H1 (cell line): ENCODE measurements around the gene CENPX. TPM values are rescaled to one million over a fixed set of nuclear protein-coding genes. Genes with fewer than 3 reads are reported as not detected.

Source experiments
- CTCF ChIA-PET: fragments of 300-600 bp; sonication (Branson Sonifier 250); formaldehyde crosslinking; loops from one replicate; lab custom pipeline; 2021; ENCODE audit not compliant: partially characterized antibody; lab: Charles Lee
- POLR2A ChIA-PET: fragments of 300-600 bp; sonication (Branson Sonifier 250); formaldehyde crosslinking; loops from one replicate; lab custom pipeline; 2021; ENCODE audit warnings: inconsistent platforms; ENCODE audit not compliant: partially characterized antibody; lab: Charles Lee
- DNase-seq, 2 experiments: peaks; one replicate each; pipeline versions ENCODE4 v3.0.0 to v3.0.0-alpha.2; 2010 to 2022; ENCODE audit warnings: low spot score in 2 of 2, low read depth in 1 of 2, mixed read lengths in 1 of 2
- FAIRE-seq: peaks from 2 replicates; lab custom pipeline; 2011; peaks lifted over from hg19 to GRCh38; lab: Jason Lieb, UNC
- H2AFZ ChIP-seq: 2 replicates; pipeline ENCODE4 v1.8.1; 2012; ENCODE audit warnings: low read length, inconsistent platforms
- H2AK5ac ChIP-seq: 2 replicates; pipeline ENCODE4 v1.6.1; 2013; ENCODE audit warnings: low read depth, low read length
- H2BK120ac ChIP-seq: replicated peaks from 2 replicates; pipeline ENCODE3; 2013; ENCODE audit warnings: low read depth, low read length, inconsistent platforms
- H2BK12ac ChIP-seq: 2 replicates; pipeline ENCODE4 v1.6.1; 2013; ENCODE audit warnings: low read depth, low read length
- H2BK15ac ChIP-seq: 2 replicates; pipeline ENCODE4 v1.6.1; 2013; ENCODE audit warnings: low read length
- H2BK20ac ChIP-seq: 2 replicates; pipeline ENCODE4 v1.6.1; 2013; ENCODE audit warnings: low read length
- H2BK5ac ChIP-seq: 2 replicates; pipeline ENCODE4 v1.6.1; 2013; ENCODE audit warnings: low read depth, low read length
- H3K14ac ChIP-seq: 2 replicates; pipeline ENCODE4 v1.6.1; 2013; ENCODE audit warnings: inconsistent platforms; ENCODE audit not compliant: insufficient read length
- H3K18ac ChIP-seq: 2 replicates; pipeline ENCODE4 v1.6.1; 2013; ENCODE audit warnings: low read length; ENCODE audit errors: extremely low read depth
- H3K23ac ChIP-seq: 2 replicates; pipeline ENCODE4 v1.6.1; 2013; ENCODE audit warnings: inconsistent platforms; ENCODE audit not compliant: insufficient read length
- H3K23me2 ChIP-seq: 2 replicates; pipeline ENCODE4 v1.6.1; 2013; ENCODE audit warnings: low read depth, low read length
- H3K27ac ChIP-seq: 2 replicates; pipeline ENCODE4 v1.6.1; 2011; ENCODE audit warnings: low read depth, low read length, inconsistent platforms
- H3K27me3 ChIP-seq, 4 experiments: replicated peaks in 1 of 4; 1 replicate in 1 of 4; 2 replicates in 3 of 4; pipeline versions ENCODE4 v1.6.1 to v1.8.1; 2011 to 2013; ENCODE audit warnings: low read length in 3 of 4, mild to moderate bottlenecking in 3 of 4, inconsistent platforms in 2 of 4, mixed read lengths in 2 of 4, moderate library complexity in 1 of 4; ENCODE audit not compliant: control insufficient read depth in 3 of 4, insufficient read depth in 3 of 4; ENCODE audit errors: extremely low read depth in 1 of 4
- H3K36me3 ChIP-seq, 4 experiments: 2 replicates each; pipeline versions ENCODE4 v1.6.1 to v1.8.1; 2011 to 2013; ENCODE audit warnings: mild to moderate bottlenecking in 4 of 4, low read length in 3 of 4, moderate library complexity in 2 of 4, control low read depth in 1 of 4, inconsistent platforms in 1 of 4; ENCODE audit not compliant: insufficient read depth in 4 of 4, control insufficient read depth in 2 of 4
- H3K4ac ChIP-seq: replicated peaks from 2 replicates; pipeline ENCODE3; 2013; ENCODE audit warnings: low read length, low read depth, mixed read lengths, inconsistent platforms; ENCODE audit not compliant: insufficient read length
- H3K4me1 ChIP-seq, 4 experiments: replicated peaks in 1 of 4; 1 replicate in 1 of 4; 2 replicates in 3 of 4; pipeline versions ENCODE4 v1.6.1 to v1.8.1; 2011 to 2013; ENCODE audit warnings: low read length in 3 of 4, inconsistent platforms in 2 of 4, mixed read lengths in 1 of 4; ENCODE audit not compliant: insufficient read depth in 4 of 4, control insufficient read depth in 3 of 4
- H3K4me2 ChIP-seq, 2 experiments: 2 replicates each; pipeline versions ENCODE4 v1.6.1 to v1.8.1; 2011 to 2013; ENCODE audit warnings: low read depth in 2 of 2, low read length in 2 of 2, control low read depth in 1 of 2, inconsistent platforms in 1 of 2, mild to moderate bottlenecking in 1 of 2; ENCODE audit not compliant: insufficient read depth in 1 of 2
- H3K4me3 ChIP-seq, 4 experiments: fragments of 200-600, 300-600 bp in 1 of 4; sonication (generic), shearing (Covaris generic), sonication (Bioruptor Twin) in 1 of 4; 2 replicates each; pipeline versions ENCODE4 v1.5.1 to v1.8.1; 2011 to 2016; ENCODE audit warnings: low read length in 4 of 4, low read depth in 3 of 4, control low read depth in 2 of 4, inconsistent platforms in 2 of 4, mild to moderate bottlenecking in 2 of 4, mixed read lengths in 1 of 4, moderate library complexity in 1 of 4; ENCODE audit not compliant: insufficient read depth in 2 of 4; ENCODE audit errors: extremely low read depth in 1 of 4
- H3K56ac ChIP-seq: replicated peaks from 2 replicates; pipeline ENCODE3; 2013; ENCODE audit warnings: low read depth, mild to moderate bottlenecking, mixed read lengths, low read length, inconsistent platforms; ENCODE audit not compliant: insufficient read length
- H3K79me1 ChIP-seq: 2 replicates; pipeline ENCODE4 v1.6.1; 2013; ENCODE audit warnings: low read depth, low read length, control low read depth
- H3K79me2 ChIP-seq, 2 experiments: 2 replicates each; pipeline versions ENCODE4 v1.6.1 to v1.8.1; 2012 to 2013; ENCODE audit warnings: low read length in 2 of 2, mild to moderate bottlenecking in 2 of 2, inconsistent platforms in 1 of 2; ENCODE audit not compliant: insufficient read depth in 2 of 2, control insufficient read depth in 1 of 2
- H3K9ac ChIP-seq, 4 experiments: replicated peaks in 1 of 4; 1 replicate in 1 of 4; 2 replicates in 3 of 4; pipeline versions ENCODE4 v1.6.1 to v1.8.1; 2011 to 2013; ENCODE audit warnings: low read depth in 3 of 4, low read length in 3 of 4, control low read depth in 2 of 4, mild to moderate bottlenecking in 2 of 4, moderate library complexity in 2 of 4, inconsistent platforms in 1 of 4; ENCODE audit errors: extremely low read depth in 1 of 4
- H3K9me3 ChIP-seq, 2 experiments: 2 replicates each; pipeline versions ENCODE4 v1.6.1 to v1.8.1; 2012 to 2013; ENCODE audit warnings: mild to moderate bottlenecking in 2 of 2, moderate library complexity in 2 of 2, control low read depth in 1 of 2, inconsistent platforms in 1 of 2, low read depth in 1 of 2, low read length in 1 of 2, mixed read lengths in 1 of 2; ENCODE audit not compliant: insufficient read depth in 2 of 2
- H4K20me1 ChIP-seq, 2 experiments: replicated peaks in 1 of 2; 2 replicates each; pipeline versions ENCODE3 to v1.8.1; 2011 to 2013; ENCODE audit warnings: inconsistent platforms in 2 of 2, low read length in 2 of 2, mild to moderate bottlenecking in 1 of 2; ENCODE audit not compliant: insufficient read depth in 2 of 2, control insufficient read depth in 1 of 2
- H4K5ac ChIP-seq: 2 replicates; pipeline ENCODE4 v1.6.1; 2013; ENCODE audit warnings: low read length, low read depth, mixed read lengths, inconsistent platforms; ENCODE audit not compliant: insufficient read length
- H4K8ac ChIP-seq: 2 replicates; pipeline ENCODE4 v1.8.0; 2013; ENCODE audit warnings: mild to moderate bottlenecking, moderate library complexity, low read length, inconsistent platforms; ENCODE audit not compliant: insufficient read depth; ENCODE audit errors: extremely low read depth
- H4K91ac ChIP-seq: replicated peaks from 2 replicates; pipeline ENCODE3; 2013; ENCODE audit warnings: low read length, mixed read lengths, inconsistent platforms; ENCODE audit not compliant: insufficient read length
- ASH2L ChIP-seq: fragments of 200-600, 300-600 bp; sonication (generic); IDR thresholded peaks from one replicate; pipeline ENCODE4 v1.7.1; 2017; ENCODE audit warnings: low read length
- E2F6 ChIP-seq: IDR thresholded peaks from 2 replicates; pipeline ENCODE4 v1.6.1; 2012; ENCODE audit warnings: inconsistent platforms
- PHF8 ChIP-seq: fragments of 200-600 bp; sonication (generic); conservative IDR thresholded peaks from 2 replicates; pipeline ENCODE4 v1.7.1; 2012; ENCODE audit warnings: low read depth, mild to moderate bottlenecking, inconsistent platforms, low read length, moderate library complexity
- POLR2A ChIP-seq, 2 experiments: IDR thresholded peaks; 1 replicate in 1 of 2; 2 replicates in 1 of 2; pipeline ENCODE4 v1.6.1; 2011; ENCODE audit warnings: low read depth in 2 of 2, low read length in 2 of 2, mild to moderate bottlenecking in 2 of 2; ENCODE audit errors: control extremely low read depth in 1 of 2
- SP4 ChIP-seq: IDR thresholded peaks from 2 replicates; pipeline ENCODE4 v1.6.1; 2012; ENCODE audit warnings: low read length, inconsistent platforms
- TAF1 ChIP-seq: IDR thresholded peaks from 2 replicates; pipeline ENCODE4 v1.6.1; 2011; ENCODE audit warnings: mild to moderate bottlenecking, low read depth, low read length
- TBP ChIP-seq: IDR thresholded peaks from 2 replicates; pipeline ENCODE4 v1.6.1; 2011; ENCODE audit warnings: low read depth, low read length, improper control_type of control experiment
- TCF12 ChIP-seq: IDR thresholded peaks from 2 replicates; pipeline ENCODE4 v1.6.1; 2011; ENCODE audit warnings: low read depth, mild to moderate bottlenecking, low read length
- WGBS, 2 experiments: shearing (Covaris generic) in 1 of 2; methylation state at CpG; one replicate each; pipeline versions ENCODE4 v1.1.6 to v1.1.7; 2013 to 2015; ENCODE audit warnings: low lambda C conversion rate in 2 of 2, mixed read lengths in 2 of 2, inconsistent platforms in 1 of 2, low coverage in 1 of 2, missing lambda C conversion rate in 1 of 2; ENCODE audit not compliant: insufficient replicate concordance in 2 of 2, insufficient coverage in 1 of 2, insufficient read length in 1 of 2; ENCODE audit errors: extremely low coverage in 1 of 2, missing lambda C conversion rate in 1 of 2; 5-methylcytosine and 5-hydroxymethylcytosine counted together
- polyA plus RNA-seq, 7 experiments: library from polyadenylated mRNA; depleted of rRNA in 3 of 7; stranded (reverse) in 5 of 7; unstranded in 2 of 7; fragments of >200 nt in 5 of 7; fragments of 200-250 nt in 2 of 7; gene quantifications; 1 replicate in 5 of 7; 2 replicates in 1 of 7; 4 replicates in 1 of 7; pipeline versions ENCODE4 v1.2.1 to v1.2.3, GENCODE V29; 2011 to 2013; ENCODE audit warnings: missing spikeins in 2 of 7, mixed read lengths in 2 of 7
- total RNA-seq: library from RNA; stranded (reverse); fragmentation: NEBNext Ultra II Directional; extraction: Animal tissue kit (Norgen Biotek cat#: 25700); gene quantifications from 2 replicates; pipeline ENCODE4 v1.2.1, GENCODE V29; 2021

Gene CENPX
- total and polyA plus RNA-seq, 2 of the 8 experiments (the other 6 are each of a cell fraction or from before 2014, with no cell fraction given): 116 to 122 TPM

GRCh38 chr17:82037092-82037888, 14.6 kb upstream of the CENPX start, which contains the start of gene DCXR:
Gene DCXR, minus strand, starts transcription at chr17:82037697. Its CDS starts 15 bp downstream, at chr17:82037682.
- Histone ChIP-seq H3K4me2 (peak within 1 kb of the TSS; percentile 73 to 90), H3K4me3 (peak within 1 kb of the TSS; percentile 49 to 77 (median 66)), H3K18ac (peak within 1 kb of the TSS; percentile 19; the same call in 1 of the 2 replicates), H2AK5ac (no peak within 1 kb of the TSS), H4K91ac (no peak within 1 kb of the TSS), H2BK15ac (no peak within 1 kb of the TSS), H3K79me1 (peaks cover 3% of the 10 kb centered on the region; the same call in 1 of the 2 replicates), H2BK20ac (no peak within 1 kb of the TSS), H4K8ac (peak within 1 kb of the TSS; percentile 87; the same call in 1 of the 2 replicates), H2BK12ac (peak within 1 kb of the TSS; percentile 71; the same call in 1 of the 2 replicates), H3K23ac (no peak within 1 kb of the TSS), H3K14ac (no peak within 1 kb of the TSS), H3K4me1 (peaks cover 3 to 10% (median 6%) of the 10 kb centered on the region in 4 experiments; a peak in 6 of 7 replicates), H3K9me3 (no peaks in the 10 kb centered on the region), H2AFZ (peak within 1 kb of the TSS; percentile 85; the same call in 1 of the 2 replicates), H3K27ac (peak within 1 kb of the TSS; percentile 63; the same call in 1 of the 2 replicates), H2BK120ac (no peak within 1 kb of the TSS), H3K4ac (no peak within 1 kb of the TSS), H3K56ac (no peak within 1 kb of the TSS), H3K79me2 (peaks cover 0 to 2% of the 10 kb centered on the region in 2 experiments; a peak in 1 of 4 replicates), H2BK5ac (no peak within 1 kb of the TSS), H3K36me3 (no peaks in the 10 kb centered on the region; a peak in 1 of 8 replicates), H4K5ac (no peak within 1 kb of the TSS), H4K20me1 (peaks cover 2 to 8% of the 10 kb centered on the region in 2 experiments), H3K27me3 (no peaks in the 10 kb centered on the region; a peak in 1 of 7 replicates), H3K9ac (peak within 1 kb of the TSS in 3 of 4 experiments; percentile 48 to 72 (median 48); a peak in 4 of 7 replicates), H3K23me2 (peaks cover 10% of the 10 kb centered on the region; the same call in 1 of the 2 replicates)
- ChIA-PET POLR2A (interaction anchor here (0.9 to 1.8 kb wide), 8 partner anchors 14 to 167 kb away, joined by 3 to 9 read pairs (median 6); partner anchors contain the start of genes CENPX, FASN, GPS1 and LRRC45), CTCF (interaction anchor here (0.6 to 4.1 kb wide), 19 partner anchors 8 to 170 kb away, joined by 3 to 21 read pairs (median 4); partner anchors contain the start of genes CENPX, GPS1 and RFNG)
- DNase-seq: peak; percentile 86 to 97
- WGBS, 2 experiments: 3% methylated on average over 69 of the region's 92 CpGs; no CpG with 5 or more reads in 1 of the 2 experiments
- no peak for FAIRE-seq
- TF ChIP-seq TBP (peak; percentile 67; the same call in 1 of the 2 replicates), PHF8 (peak; percentile 81), POLR2A (IDR thresholded peaks at IDR 0.05; ENCODE audit: control extremely low read depth in 1 of 2, low read depth in 2 of 2, low read length in 2 of 2) (peak in 1 of 2 experiments; percentile 83; a peak in 2 of 3 replicates), SP4 (peak; percentile 62; the same call in 1 of the 2 replicates), TAF1 (peak; percentile 68), TCF12 (no peak), E2F6 (peak; percentile 42; the same call in 1 of the 2 replicates), ASH2L (no peak)
